ENCODE measurements around the gene PTCD3.

PTCD3 gene

DNA sequence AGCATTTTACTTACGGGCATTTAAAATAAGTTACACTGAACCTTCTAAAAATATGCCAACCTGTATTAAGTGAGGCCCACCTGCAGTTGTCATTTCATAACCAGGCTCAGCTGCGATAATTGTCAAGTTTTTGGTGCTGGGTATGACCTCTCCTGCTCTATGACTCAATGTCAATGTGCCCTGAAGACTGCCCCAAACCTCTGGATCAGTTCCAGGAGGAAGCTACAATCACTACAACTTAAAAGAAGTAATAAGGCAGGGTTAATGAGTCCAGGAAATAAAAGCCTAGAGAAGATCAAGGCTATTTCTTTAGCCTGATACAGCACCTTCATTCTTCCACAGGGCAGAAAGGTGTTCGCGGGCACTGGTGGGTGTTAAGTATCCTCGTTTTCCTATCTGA is 23.3 kb upstream of the PTCD3 start:
- no peak for DNase-seq (ENCODE audit: low read depth)

DNA sequence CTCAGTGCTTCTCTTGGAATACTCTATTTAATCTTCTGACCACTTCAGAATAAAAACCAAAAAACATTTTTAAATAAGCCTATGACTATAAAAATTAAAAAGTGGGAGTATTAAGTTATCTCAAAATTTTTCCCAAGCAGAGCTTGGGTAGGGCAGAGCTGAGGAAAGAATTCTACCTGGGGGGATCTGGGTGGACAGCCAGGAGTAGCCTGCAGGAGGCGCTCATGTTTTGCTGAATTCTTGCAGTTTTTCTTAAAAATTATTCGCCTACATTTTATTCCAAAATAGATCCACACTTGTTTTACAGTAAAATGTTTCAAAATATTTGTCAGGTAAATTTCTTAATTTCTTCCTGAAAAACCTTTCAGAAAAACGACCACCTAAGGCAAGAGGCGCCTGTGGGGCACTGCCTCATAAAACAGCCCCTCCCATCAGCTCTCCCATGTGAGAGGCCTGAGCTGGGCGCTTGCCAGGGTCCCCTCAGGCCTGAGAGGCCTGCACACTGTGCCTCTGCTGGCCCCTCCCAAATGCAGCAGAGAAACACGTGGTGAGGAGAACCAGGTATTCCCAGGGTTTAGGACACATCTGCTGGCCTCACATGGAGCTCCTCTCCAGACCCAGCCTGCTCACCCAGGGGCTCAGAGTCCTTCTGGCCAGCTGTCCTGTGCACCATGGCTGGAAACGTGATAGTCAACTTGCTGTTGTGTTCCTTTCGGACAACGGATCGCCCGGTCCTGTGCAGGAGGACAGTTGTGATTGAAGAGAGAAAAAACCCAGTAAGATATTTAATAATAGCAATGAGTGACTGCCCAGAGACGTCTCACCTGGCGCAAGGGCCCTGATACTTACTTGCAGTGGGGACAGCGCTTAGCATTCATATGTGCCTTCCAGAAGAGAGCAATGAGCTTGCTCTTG is 17.8 kb upstream of the PTCD3 start:
- no peak for DNase-seq (ENCODE audit: low read depth)

DNA sequence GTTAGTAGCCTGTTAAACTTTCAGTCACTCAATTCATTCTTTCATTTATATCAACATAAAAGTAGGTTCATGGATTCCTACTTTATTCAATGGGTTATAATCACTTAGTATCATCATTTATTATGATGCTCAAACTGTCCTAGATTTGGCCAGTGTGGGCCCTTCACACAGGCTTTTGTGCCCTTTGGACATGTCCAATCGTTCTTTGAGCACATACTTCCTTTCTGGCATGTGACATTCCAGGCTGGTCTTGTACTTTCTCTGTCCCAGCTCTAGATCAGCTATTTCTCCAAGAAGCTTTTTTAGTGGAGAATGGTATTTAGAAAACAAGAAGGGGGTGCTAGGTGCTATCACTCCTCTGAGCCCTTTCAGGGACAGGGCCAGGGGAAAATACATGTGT is 11.8 kb upstream of the PTCD3 start:
- DNase-seq (ENCODE audit: low read depth): no peak

DNA sequence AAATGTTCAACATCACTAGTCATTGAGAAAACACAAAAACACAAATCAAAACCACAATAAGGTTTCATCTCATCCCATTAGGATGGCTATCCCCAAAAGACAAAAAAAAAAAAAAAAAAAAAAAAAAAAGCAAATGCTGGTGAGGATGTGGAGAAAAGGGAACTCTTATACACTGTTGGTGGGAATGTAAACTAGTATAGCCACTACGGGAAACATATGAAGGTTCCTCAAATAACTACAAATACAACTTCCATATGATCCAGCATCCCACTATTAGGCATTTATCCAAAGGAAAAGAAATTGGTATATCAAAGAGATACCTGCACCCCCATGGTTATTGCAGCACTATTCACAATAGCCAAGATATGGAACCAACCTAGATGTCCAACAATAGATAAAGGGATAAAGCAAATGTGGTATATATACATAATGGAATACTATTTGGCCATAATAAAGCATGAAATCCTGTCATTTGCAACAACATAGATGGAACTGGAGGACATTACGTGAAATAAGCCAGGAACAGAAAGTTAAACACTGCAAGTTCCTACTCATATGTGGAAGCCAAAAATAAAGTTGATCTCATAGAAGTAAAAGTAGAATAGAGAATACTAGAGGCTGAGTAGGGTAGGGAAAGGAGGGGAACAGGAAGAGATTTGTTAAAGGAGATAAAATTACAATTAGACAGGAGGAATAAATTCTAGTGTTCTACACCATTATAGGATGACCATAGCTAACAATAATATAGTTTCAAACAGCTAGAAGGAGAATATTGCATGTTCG is 8.7 kb upstream of the PTCD3 start:
- no peak for DNase-seq (ENCODE audit: low read depth)

DNA sequence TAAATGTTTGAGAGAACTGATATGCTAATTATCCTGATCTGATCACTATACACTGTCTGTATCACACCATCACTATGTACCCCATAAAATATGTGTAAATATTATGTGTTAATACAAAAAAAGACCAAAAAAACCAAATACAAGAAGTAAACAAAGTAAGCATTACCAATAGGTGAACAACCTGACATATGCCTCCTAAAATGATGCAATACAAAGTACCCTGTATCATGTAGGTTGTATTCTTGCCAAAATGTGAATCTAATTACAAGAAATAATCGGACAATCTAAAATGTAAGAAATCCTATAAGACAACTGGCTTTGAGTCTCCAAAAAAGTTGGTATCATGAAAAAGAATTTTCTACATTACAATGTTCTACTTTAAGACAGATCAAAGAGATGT is 8.1 kb upstream of the PTCD3 start:
- DNase-seq (ENCODE audit: low read depth): no peak

DNA sequence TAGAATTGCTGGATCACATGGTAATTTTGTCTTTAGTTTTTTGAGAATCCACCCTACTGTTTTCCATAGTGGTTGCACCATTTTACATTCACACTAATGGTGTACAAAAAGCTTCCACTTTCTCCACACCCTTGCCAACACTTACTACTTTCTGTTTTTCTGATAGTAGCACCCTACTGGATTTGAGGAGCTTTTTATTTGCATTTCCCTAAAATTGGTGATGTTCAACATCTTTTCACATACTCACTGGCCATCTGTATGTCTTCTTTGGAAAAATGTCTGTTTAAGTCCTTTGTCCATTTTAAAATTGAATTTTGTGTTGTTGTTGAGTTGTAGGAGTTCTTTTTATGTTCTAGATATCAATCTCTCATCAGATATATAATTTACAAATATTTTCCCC is 3.9 kb upstream of the PTCD3 start:
- DNase-seq (ENCODE audit: low read depth): no peak

DNA sequence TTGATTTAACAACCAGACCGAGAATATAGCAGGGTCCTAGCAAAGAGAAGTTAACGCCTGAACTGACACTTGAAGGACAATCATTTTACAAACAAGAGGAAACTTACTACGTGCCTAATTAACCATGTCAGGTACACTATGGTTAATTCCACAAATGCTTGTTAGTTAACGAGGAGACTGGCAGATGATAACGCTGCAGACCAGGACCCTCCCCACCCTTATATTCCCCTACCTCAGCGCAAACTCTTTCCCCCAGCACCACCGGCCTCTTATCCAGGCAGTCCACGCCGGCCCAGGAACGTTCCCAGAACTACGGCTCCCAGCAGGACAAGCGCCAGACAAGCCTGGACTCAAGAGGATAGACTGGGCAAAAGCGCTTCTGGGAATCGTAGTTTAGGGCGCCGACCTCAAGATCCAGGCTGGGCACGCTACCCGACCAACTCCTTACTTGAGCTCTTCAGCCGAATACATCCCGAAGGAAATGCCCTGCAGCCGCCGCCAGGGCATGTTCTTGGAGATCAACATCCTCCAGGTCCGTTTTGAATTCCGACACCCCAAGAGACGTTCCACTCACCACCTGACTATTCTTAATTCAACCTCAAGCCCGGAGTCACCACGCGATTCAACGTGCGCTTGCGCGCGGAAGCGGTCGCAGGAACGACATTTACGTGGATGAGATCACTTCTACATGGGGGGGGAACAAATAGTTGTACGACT is 625 bp upstream of the PTCD3 start, which contains the start of gene POLR1A:
TSS of gene POLR1A (minus strand) at position 635 of the 717 bp plus-strand sequence. CDS start at position 525, 110 bp downstream.
- DNase-seq (ENCODE audit: low read depth): peak; percentile 86

DNA sequence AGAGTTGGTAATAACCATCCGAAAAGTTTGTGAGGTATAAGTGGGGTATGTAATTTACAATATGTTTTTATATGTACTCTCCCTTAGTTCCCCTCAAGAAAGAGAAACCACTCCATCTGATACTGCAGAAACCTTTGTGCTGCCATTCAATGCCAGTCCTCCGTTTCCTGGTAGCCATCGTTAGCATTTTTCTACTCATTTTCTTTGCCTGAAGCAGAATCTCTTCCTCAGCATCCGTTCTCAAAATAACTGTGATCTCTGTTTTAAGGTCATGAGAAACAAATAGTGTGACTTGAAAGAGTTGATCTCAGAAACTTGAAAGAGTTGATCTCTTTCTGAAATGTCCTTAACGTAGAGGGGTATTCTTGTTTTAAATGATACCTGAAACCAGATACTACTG is 996 bp downstream of the PTCD3 start:
- DNase-seq (ENCODE audit: low read depth): no peak

DNA sequence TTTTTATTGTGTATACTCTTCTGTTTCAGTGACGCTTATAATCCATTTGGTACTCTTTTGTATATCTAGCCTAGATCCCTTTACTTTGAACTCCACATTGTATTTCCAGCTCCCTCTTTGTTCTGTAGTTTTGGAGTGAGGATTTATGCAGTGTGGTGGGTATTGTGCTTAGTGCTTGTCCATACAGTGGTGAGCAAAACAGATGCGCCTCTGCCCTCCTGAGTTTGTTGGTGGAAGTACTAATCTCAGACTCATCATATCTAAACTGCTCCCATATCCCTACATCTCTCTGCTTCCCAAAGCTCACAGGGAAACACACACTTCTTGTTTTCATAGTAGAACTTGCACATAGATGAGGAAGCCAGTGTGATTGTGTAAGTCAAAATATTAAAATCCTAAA is 12.1 kb downstream of the PTCD3 start:
- no peak for DNase-seq (ENCODE audit: low read depth)

DNA sequence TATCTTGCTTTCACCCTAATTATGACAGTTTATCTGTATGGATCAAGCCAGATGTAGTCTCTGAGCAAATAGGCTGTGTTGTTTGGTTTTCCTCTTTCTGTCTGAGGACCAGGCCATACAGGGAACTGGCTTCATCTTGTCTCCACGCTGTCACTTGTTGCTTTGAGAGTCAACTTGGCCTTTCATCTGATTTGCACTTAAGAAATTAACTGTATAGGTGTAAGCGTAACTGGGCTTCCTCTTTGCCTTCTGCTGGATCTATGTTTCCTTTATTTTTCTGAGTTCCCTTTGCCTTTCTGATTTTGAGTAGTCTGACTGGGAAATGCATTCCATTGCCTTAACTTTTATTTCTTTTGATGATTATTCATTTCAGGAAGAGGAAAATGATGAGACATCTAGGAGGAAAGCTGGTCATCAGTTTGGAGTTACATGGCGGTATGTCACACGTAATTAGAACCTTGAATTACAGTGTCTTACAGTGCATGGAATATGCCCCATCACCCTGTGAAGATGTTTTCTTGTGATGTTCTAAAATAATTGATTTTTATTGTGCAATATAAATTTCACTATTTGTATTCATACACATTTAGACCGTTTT is 17.4 kb downstream of the PTCD3 start:
- no peak for DNase-seq (ENCODE audit: low read depth)

DNA sequence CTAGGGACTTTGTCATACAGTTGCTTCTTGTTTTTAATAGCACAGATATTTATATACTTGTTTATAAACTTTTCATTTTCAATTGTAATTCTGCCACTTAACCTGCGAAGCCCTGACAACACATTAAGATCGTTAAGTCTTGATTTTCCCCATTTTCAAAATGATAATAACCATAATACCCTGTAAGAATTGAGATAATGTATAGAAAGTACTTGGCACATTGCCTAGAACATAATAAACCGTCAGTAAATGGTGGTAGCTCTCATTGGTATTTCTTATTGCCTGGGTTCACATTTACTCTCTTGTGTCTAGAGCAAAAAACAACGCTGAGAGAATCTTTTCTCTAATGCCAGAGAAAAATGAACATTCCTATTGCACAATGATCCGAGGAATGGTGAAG is 18.6 kb downstream of the PTCD3 start:
- DNase-seq (ENCODE audit: low read depth): no peak

DNA sequence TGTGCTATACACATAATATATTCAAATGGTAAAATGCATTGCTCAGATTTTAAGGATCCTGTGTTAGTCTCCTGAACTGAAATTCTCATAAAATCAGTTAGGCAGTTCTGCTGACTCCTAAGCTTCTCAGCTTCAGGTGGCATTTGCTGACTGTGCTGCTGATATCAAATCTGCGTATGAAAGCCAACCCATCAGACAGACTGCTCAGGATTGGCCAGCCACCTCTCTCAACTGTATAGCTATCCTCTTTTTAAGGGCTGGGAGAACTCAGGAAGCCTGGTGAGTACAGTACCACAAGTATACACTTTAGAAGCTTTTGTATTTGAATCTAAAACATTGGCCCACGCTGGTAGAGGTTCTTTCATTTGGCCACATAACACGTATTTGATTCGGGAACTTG is 28.7 kb downstream of the PTCD3 start:
- no peak for DNase-seq (ENCODE audit: low read depth)

DNA sequence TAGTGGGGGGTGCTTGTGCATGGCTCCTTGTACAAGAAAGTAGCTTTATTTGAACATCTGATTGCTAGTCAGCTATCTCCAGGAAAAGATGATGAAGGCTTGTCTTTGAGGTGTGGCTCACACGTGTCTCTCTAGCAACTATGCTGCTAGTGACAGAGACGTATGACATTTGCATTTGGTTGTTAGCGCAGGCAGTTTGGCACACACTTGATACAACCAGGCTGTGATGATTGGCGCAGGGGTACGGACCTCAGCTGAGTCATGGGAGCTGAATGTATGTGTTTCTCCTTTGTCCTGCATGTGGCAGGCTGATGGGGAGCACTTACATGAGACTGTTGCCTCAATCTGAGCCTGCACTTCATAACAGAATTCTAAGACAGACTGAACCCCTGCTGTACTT is 29.6 kb downstream of the PTCD3 start:
- DNase-seq (ENCODE audit: low read depth): no peak

DNA sequence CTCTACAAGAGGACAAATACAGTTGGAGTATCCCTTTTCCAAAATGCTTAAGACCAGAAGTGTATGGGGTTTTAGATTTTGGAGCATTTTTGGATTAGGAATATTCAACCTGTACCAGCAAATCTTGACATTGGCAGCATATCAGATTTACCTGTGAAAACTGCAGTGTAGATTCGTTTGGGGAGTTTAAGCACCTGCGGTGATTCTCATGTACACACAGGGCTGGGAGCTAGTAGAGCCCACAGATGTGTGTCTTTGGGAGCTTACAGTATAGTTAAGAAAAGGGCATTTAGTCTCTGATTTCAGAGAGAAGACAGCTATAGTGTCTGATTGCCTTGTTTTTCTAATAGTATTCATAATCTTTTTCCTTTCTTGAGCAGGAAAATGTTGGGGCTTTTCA is 30.1 kb downstream of the PTCD3 start:
- DNase-seq (ENCODE audit: low read depth): no peak

DNA sequence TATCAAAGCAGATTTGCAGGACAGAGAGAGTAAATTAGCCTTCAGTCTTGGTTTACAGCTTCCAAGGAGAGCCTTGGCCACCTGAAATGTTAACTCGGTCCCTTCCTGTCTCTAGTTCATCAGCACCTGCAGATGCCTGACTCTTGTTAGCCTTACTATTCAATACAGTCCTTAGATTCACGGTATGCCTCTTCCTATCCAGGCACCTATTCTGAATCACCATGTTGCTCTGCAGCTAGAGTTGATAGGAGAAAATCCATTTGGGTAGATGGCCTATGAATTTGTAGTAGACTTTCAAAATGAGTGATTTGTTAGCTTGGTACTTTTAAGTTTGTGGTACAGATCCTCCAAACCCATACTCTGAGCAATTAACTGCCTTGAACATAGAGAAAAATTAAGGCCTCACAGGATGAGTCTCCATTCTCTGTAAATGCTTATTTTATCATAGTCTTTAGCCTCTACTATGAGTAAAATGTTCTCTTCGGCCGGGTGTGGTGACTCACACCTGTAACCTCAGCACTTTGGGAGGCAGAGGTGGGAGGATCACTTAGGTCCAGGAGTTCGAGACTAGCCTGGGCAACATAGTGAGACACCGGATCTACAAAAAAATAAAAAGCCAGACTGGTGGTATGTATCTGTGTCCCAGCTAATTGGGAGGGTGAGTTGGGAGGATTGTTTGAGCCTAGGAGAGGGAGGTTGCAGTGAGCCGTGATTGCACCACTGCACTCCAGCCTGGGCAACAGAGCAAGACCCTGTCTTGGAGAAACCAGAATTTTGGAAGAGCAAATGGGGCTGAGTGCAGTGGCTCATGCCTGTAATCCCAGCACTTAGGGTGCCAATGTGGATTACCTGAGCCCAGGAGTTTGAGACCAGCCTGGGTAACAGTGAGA is 32.9 kb downstream of the PTCD3 start:
- DNase-seq (ENCODE audit: low read depth): no peak

DNA sequence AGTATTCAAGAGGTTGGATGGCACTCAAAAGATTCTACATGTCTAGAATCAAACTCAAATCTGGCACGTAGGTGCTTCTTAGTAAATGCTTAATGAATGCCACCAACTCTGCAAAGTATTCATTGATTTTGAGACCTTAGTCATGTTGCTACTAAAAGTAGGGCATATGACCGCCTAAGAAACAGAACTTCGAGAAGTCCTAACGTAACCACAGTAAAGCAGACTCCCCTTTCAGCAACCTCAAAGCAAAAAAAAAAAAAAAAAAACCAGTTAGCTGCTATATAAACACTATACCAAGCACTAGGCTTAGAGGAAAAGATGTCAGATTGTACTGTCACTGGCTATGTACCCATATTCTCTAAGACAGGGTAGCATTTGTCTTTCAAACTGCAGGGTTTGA is 33.9 kb downstream of the PTCD3 start:
- DNase-seq (ENCODE audit: low read depth): no peak

DNA sequence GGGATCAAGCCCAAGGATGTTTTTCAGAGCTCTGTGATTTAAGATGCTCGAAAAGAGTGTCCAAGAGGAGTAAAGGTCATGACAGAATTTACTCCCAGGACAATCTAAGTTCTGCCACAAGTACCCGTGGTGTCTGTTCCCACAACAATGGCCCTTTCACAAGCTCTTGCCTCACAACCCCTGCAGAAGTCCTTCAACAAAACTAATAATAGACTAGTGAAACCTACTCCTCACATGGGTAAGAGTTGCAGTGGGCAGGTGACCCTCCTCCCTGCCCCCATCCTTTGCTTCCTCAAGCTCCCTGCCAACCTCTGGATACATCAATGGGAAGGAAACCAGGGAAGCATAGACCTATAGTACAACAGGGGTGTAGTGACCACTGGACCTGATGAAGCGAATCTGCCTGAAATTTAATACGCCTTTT is 34.9 kb downstream of the PTCD3 start:
- DNase-seq (ENCODE audit: low read depth): no peak

DNA sequence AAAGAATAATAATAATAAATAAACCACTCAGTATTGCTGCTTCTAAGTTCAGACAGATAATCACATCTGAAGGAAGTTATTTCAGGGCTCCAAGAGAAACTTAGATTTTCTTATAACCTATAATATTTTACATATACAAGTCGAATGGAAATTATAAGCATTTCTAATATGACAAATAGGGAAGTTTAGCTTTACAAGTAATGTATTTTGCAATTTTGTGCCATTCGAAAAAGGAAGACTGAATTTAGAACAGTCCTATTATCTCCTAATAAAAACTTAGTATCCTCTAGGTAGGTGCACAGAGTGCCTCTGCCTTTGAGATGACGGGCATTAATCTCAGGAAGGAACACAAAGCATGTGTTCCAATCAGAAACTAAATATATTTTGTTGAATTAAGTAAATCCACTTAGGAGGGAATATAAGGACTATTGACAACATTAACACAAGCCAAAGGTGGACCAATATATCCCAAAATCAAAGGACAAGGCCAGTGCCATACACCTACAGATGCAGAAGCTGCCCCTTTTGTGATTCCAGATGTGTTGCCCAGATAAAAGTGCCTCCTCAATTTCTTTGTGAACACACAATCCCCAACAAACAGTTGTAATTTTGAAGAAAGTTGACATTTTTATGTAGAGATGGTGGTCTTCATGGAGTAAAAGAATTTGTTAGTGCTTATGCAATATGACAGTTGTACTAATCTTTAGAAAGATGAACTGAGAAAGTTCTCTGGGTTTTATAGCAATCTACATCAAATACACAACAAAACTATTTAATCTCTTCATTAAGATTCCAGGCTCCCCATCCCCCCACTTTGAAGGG is 36.6 kb downstream of the PTCD3 start:
- DNase-seq (ENCODE audit: low read depth): no peak

DNA sequence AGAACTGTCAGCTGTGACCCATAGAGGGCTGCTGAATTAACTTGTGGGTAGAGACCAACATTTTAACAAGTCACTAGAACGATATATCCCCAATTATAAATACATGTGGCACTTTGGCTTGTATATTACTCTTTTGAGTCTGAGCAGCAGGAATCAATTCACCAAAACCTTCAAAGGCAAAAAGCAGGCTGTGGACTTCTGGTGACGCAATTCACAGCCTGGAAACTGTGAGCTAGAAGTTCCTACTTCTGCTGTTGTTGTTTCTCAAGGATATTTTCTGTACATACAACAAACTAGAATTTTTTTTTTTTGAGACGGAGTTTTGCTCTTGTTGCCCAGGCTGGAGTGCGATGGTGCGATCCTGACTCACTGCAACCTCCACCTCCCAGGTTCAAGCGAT is 37.3 kb downstream of the PTCD3 start:
- no peak for DNase-seq (ENCODE audit: low read depth)
